Mammary epithelial cell (primary cell): ENCODE results near the gene DAGLB.

ENCODE experiments used
- EZH2 ChIP-seq: IDR thresholded peaks from 2 replicates; pipeline ENCODE4 v1.6.1; 2012; ENCODE audit warnings: low read length, inconsistent platforms, borderline replicate concordance
- TF ChIP-seq, protein P1 (sequence below), 2 donors: IDR thresholded peaks in 1 of 2; conservative IDR thresholded peaks in 1 of 2; 2 replicates each; pipeline ENCODE4 v1.5.1; 2011 to 2012; ENCODE audit warnings: inconsistent platforms in 2 of 2, low read length in 2 of 2, mild to moderate bottlenecking in 2 of 2, control low read depth in 1 of 2, low read depth in 1 of 2; ENCODE audit not compliant: insufficient read depth in 1 of 2; ENCODE audit errors: extremely low read depth in 1 of 2

DNA sequence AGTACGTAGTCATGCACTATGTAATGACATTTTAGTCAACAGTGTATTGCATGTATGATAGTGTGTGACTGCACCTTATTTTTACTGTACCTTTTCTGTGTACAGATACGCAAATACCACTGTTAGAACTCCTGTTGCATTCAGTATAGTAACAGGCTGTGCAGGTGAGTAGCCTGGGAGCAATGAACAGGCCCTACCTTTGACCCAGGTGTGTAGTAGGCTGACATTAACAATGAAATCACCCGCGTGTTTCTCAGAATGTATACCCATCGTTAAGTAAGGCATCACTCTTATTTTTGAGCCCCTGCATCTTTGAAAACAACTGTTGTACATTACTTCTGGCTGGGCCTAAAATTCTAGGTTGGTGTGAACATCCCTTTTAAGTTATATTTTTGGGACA is 41.6 kb downstream of the DAGLB start:
- TF ChIP-seq, protein P1, sequence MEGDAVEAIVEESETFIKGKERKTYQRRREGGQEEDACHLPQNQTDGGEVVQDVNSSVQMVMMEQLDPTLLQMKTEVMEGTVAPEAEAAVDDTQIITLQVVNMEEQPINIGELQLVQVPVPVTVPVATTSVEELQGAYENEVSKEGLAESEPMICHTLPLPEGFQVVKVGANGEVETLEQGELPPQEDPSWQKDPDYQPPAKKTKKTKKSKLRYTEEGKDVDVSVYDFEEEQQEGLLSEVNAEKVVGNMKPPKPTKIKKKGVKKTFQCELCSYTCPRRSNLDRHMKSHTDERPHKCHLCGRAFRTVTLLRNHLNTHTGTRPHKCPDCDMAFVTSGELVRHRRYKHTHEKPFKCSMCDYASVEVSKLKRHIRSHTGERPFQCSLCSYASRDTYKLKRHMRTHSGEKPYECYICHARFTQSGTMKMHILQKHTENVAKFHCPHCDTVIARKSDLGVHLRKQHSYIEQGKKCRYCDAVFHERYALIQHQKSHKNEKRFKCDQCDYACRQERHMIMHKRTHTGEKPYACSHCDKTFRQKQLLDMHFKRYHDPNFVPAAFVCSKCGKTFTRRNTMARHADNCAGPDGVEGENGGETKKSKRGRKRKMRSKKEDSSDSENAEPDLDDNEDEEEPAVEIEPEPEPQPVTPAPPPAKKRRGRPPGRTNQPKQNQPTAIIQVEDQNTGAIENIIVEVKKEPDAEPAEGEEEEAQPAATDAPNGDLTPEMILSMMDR (conservative IDR thresholded peaks at IDR 0.05 in 1 of 2, IDR thresholded peaks at IDR 0.05 in 1 of 2; ENCODE audit: extremely low read depth in 1 of 2, insufficient read depth in 1 of 2, low read depth in 1 of 2, low read length in 2 of 2) = no peak
- TF ChIP-seq EZH2 = no peak
